Subcutaneous adipose tissue (tissue), 4 donors: ENCODE results near the gene S1PR5. TPM values are rescaled to one million over a fixed set of nuclear protein-coding genes. Genes with fewer than 3 reads are reported as not detected.

Source experiments
- CTCF ChIP-seq: fragments of 450-650 bp; IDR thresholded peaks from one replicate; pipeline ENCODE4 v1.5.1; 2016; ENCODE audit warnings: low read depth, mild to moderate bottlenecking, control low read depth, antibody characterized with exemption, moderate library complexity
- total RNA-seq, 4 donors: library from RNA; depleted of rRNA; stranded (reverse); fragments of >200 nt; gene quantifications; one replicate each; pipeline ENCODE4 v1.1.0, GENCODE V29; 2016

S1PR5 gene
- total RNA-seq, 4 donors from 2014 or later, result 0.17 to 0.65 TPM; not detected in 2

- no peak for TF ChIP-seq CTCF
These were observed 655 bp upstream of the S1PR5 start for GRCh38 chr19:10517760-10518443.

GRCh38 chr19:10516671-10517286 is 468 bp downstream of the S1PR5 start:
- no peak for TF ChIP-seq CTCF

- TF ChIP-seq CTCF, result no peak
These were observed 1.2 kb downstream of the S1PR5 start for GRCh38 chr19:10516064-10516385.

- TF ChIP-seq CTCF, result no peak
These were observed 2.8 kb downstream of the S1PR5 start for GRCh38 chr19:10514211-10515145.

- no peak for TF ChIP-seq CTCF
These were observed 4.0 kb downstream of the S1PR5 start for GRCh38 chr19:10513223-10513622.

- TF ChIP-seq CTCF, result no peak
These were observed 6.9 kb downstream of the S1PR5 start for GRCh38 chr19:10510301-10510802.

- TF ChIP-seq CTCF, result no peak
These were observed 8.5 kb downstream of the S1PR5 start for GRCh38 chr19:10508707-10509106.
